ENCODE results near the gene DMRTC2. TPM values are rescaled to one million over a fixed set of nuclear protein-coding genes. Genes with fewer than 3 reads are reported as not detected.

The DMRTC2 gene
- total RNA-seq, 1 experiment from 2014 or later = not detected

DNA sequence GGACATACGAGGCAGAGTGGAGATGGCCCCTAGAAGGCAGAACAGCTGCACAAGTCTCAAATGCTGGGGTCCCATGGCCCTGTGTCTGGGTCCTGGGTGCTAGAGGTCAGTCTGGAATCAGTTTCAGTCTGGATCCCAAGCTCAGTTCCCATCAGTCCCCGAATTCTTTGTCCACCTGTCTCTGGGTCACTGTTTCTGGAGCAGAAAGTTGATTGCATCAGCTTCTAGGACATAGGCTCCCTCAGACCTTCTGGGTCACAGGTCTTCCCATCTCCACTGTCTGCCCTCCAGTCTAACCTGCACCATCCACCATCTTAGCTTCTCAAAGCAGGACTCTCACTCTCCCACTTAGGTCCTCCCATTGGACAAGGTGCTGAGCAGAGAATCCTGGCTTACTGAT lies 5.6 kb upstream of the DMRTC2 start:
- TF ChIP-seq CBX3 (IDR thresholded peaks at IDR 0.05; ENCODE audit: low read depth) = no peak
- TF ChIP-seq, protein P1, sequence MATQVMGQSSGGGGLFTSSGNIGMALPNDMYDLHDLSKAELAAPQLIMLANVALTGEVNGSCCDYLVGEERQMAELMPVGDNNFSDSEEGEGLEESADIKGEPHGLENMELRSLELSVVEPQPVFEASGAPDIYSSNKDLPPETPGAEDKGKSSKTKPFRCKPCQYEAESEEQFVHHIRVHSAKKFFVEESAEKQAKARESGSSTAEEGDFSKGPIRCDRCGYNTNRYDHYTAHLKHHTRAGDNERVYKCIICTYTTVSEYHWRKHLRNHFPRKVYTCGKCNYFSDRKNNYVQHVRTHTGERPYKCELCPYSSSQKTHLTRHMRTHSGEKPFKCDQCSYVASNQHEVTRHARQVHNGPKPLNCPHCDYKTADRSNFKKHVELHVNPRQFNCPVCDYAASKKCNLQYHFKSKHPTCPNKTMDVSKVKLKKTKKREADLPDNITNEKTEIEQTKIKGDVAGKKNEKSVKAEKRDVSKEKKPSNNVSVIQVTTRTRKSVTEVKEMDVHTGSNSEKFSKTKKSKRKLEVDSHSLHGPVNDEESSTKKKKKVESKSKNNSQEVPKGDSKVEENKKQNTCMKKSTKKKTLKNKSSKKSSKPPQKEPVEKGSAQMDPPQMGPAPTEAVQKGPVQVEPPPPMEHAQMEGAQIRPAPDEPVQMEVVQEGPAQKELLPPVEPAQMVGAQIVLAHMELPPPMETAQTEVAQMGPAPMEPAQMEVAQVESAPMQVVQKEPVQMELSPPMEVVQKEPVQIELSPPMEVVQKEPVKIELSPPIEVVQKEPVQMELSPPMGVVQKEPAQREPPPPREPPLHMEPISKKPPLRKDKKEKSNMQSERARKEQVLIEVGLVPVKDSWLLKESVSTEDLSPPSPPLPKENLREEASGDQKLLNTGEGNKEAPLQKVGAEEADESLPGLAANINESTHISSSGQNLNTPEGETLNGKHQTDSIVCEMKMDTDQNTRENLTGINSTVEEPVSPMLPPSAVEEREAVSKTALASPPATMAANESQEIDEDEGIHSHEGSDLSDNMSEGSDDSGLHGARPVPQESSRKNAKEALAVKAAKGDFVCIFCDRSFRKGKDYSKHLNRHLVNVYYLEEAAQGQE (IDR thresholded peaks at IDR 0.05; ENCODE audit: low read depth) = no peak
- no peak for ATAC-seq
- Histone ChIP-seq H2AFZ (ENCODE audit: low read depth, low read length, poor library complexity, severe bottlenecking) (no peak overlapping the region), H4K20me1 (ENCODE audit: insufficient read depth) (no peaks in the 10 kb centered on the region), H3K36me3 (ENCODE audit: control insufficient read depth in 1 of 2, insufficient read depth in 2 of 2, low read length in 2 of 2) (no peaks in the 10 kb centered on the region), H3K4me2 (ENCODE audit: low read length) (no peak overlapping the region), H3K4me3 (replicated peaks in 1 of 2; ENCODE audit: low read depth in 1 of 2, low read length in 2 of 2) (no peak overlapping the region), H3K79me2 (ENCODE audit: insufficient read depth, low read length) (no peaks in the 10 kb centered on the region), H3K9me2 (ENCODE audit: insufficient read depth) (no peaks in the 10 kb centered on the region), H3K27me3 (ENCODE audit: insufficient read depth, low read length) (peaks cover 15% of the 10 kb centered on the region; the same call in 1 of the 2 replicates), H3K4me1 (ENCODE audit: control insufficient read depth in 1 of 2, insufficient read depth in 2 of 2, low read length in 2 of 2) (no peaks in the 10 kb centered on the region), H3K9ac (ENCODE audit: low read length) (no peak overlapping the region), H3K27ac (ENCODE audit: low read depth, low read length) (no peak overlapping the region), H3K9me3 (ENCODE audit: control insufficient read depth in 1 of 2, insufficient read depth in 1 of 2, low read depth in 1 of 2, low read length in 2 of 2) (no peaks in the 10 kb centered on the region)
- intact Hi-C loops (cut with micrococcal nuclease) = loop anchor here (5.0 kb wide), 1 partner anchor 47 kb away; no protein-coding TSS in a partner anchor
- RAD21 ChIA-PET (ENCODE audit: low non-redundant PET in 1 of 2, low total read pairs in 2 of 2, uncharacterized antibody in 2 of 2, unreplicated experiment in 2 of 2) = no interaction called here
- BruUV-seq (replicated peaks) = no TSS peak
- CTCF ChIA-PET = no interaction called here
- POLR2A ChIA-PET = interaction anchor here (0.5 to 1.9 kb wide), 3 partner anchors 11 to 27 kb away, joined by 3 to 9 read pairs (median 3); partner anchors contain the start of gene RPS19
- DNase-seq (ENCODE audit: low read depth, low spot score) = no peak

DNA sequence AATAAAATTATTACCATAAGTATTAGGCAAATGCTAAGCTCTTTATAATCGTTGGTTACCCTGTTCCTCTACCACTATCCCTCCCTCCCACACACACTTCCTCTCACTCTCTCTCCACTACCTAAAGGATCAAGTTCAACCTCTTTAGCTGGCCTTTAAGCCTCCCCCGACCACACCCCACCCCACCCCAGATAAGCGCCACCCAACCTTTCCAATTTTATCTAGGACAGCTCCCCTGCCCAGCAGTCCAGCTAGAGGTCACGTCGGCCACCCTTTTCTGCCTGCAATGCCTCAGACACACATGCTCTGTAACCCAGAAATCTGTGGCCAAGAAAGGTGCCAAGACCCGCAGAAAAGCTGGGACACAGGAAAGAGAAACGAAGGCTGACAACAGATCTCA lies 1.5 kb upstream of the DMRTC2 start:
- TF ChIP-seq, protein P1 (IDR thresholded peaks at IDR 0.05; ENCODE audit: low read depth) = no peak
- TF ChIP-seq, protein P2, sequence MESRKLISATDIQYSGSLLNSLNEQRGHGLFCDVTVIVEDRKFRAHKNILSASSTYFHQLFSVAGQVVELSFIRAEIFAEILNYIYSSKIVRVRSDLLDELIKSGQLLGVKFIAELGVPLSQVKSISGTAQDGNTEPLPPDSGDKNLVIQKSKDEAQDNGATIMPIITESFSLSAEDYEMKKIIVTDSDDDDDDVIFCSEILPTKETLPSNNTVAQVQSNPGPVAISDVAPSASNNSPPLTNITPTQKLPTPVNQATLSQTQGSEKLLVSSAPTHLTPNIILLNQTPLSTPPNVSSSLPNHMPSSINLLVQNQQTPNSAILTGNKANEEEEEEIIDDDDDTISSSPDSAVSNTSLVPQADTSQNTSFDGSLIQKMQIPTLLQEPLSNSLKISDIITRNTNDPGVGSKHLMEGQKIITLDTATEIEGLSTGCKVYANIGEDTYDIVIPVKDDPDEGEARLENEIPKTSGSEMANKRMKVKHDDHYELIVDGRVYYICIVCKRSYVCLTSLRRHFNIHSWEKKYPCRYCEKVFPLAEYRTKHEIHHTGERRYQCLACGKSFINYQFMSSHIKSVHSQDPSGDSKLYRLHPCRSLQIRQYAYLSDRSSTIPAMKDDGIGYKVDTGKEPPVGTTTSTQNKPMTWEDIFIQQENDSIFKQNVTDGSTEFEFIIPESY (IDR thresholded peaks at IDR 0.05; ENCODE audit: extremely low read depth, insufficient replicate concordance, low read length) = no peak
- TF ChIP-seq JUND (IDR thresholded peaks at IDR 0.05) (no peak), ZNF274 (IDR thresholded peaks at IDR 0.05; ENCODE audit: low read depth, low read length) (no peak), EZH2 (IDR thresholded peaks at IDR 0.05) (no peak), RAD21 (IDR thresholded peaks at IDR 0.05; ENCODE audit: low read depth) (no peak), SIN3A (IDR thresholded peaks at IDR 0.05; ENCODE audit: low read depth) (no peak)
- ChIA-PET RAD21 (ENCODE audit: low non-redundant PET in 1 of 2, low total read pairs in 2 of 2, uncharacterized antibody in 2 of 2, unreplicated experiment in 2 of 2) (no interaction called here), CTCF (no interaction called here), POLR2A (interaction anchor here (0.9 kb wide), 1 partner anchor 16 kb away, joined by 3 read pairs; the partner anchor contains the start of gene RPS19)
- DNase-seq (ENCODE audit: low read depth, low spot score) (no peak), ATAC-seq (no peak)
- no peak overlapping the region for H2AFZ ChIP-seq (ENCODE audit: low read depth, low read length, poor library complexity, severe bottlenecking)
- no peaks in the 10 kb centered on the region for H3K4me1 ChIP-seq (ENCODE audit: control insufficient read depth in 1 of 2, insufficient read depth in 2 of 2, low read length in 2 of 2)
- H3K9ac ChIP-seq (ENCODE audit: low read length) = no peak overlapping the region
- H4K20me1 ChIP-seq (ENCODE audit: insufficient read depth) = no peaks in the 10 kb centered on the region
- no peaks in the 10 kb centered on the region for H3K9me2 ChIP-seq (ENCODE audit: insufficient read depth)
- no peaks in the 10 kb centered on the region for H3K9me3 ChIP-seq (ENCODE audit: control insufficient read depth in 1 of 2, insufficient read depth in 1 of 2, low read depth in 1 of 2, low read length in 2 of 2)
- BruUV-seq (replicated peaks) = no TSS peak
- H3K4me2 ChIP-seq (ENCODE audit: low read length) = no peak overlapping the region
- no peaks in the 10 kb centered on the region for H3K36me3 ChIP-seq (ENCODE audit: control insufficient read depth in 1 of 2, insufficient read depth in 2 of 2, low read length in 2 of 2)
- intact Hi-C loops (cut with micrococcal nuclease) = no loop called here
- H3K79me2 ChIP-seq (ENCODE audit: insufficient read depth, low read length) = no peaks in the 10 kb centered on the region
- 0 out of 2 replicates have a peak, but pooled peaks cover 7% of the 10 kb centered on the region for H3K27me3 ChIP-seq (ENCODE audit: insufficient read depth, low read length)
- H3K27ac ChIP-seq (ENCODE audit: low read depth, low read length) = no peak overlapping the region
- no peak overlapping the region for H3K4me3 ChIP-seq (replicated peaks in 1 of 2; ENCODE audit: low read depth in 1 of 2, low read length in 2 of 2)

Data from HCT116 (cell line).